Posterior cingulate gyrus (tissue), 11 donors: ENCODE data around the gene PYHIN1.

Experiments used
- DNase-seq, 10 donors: peaks; one replicate each; pipeline versions ENCODE4 v3.0.0 to v3.0.0-alpha.2; 2020 to 2021; ENCODE audit warnings: mixed read lengths in 3 of 10
- intact Hi-C: fragments of 100-400 bp; cut with DNase I; formaldehyde crosslinking; loops from one replicate; pipeline ENCODE4 v1.15.1; 2023

The PYHIN1 gene

GRCh38 chr1:158931055-158931737 is at the start of gene PYHIN1:
Gene PYHIN1 (plus strand): TSS chr1:158931552. CDS start chr1:158936911, 5,359 bp downstream.
- intact Hi-C loops: no loop called here
- DNase-seq: no peak

DNA sequence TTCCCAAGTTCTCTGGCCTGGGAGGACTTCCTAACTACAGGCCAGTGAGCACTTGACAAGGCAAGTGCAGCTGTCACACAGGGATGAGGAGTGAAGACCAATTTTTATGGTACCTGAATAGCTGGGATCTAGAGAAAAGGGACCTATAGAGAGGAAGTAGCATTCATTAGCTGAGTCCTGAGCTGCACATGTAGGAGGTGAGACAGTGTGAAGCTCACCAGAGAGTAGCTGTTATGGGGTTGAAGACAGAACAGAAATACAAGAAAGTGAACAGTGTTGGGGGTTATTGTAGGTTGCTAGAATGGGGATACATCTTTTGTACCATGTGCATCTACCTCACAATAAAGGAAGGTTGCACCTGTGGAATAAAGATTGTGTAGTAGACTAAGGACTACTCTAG is 37.7 kb upstream of the PYHIN1 start:
- DNase-seq: no peak
- intact Hi-C loops: no loop called here

GRCh38 chr1:158898722-158899121 is 32.6 kb upstream of the PYHIN1 start:
- DNase-seq: no peak
- intact Hi-C loops: no loop called here

GRCh38 chr1:158901623-158902022 is 29.7 kb upstream of the PYHIN1 start:
- DNase-seq: no peak
- intact Hi-C loops: no loop called here

DNA sequence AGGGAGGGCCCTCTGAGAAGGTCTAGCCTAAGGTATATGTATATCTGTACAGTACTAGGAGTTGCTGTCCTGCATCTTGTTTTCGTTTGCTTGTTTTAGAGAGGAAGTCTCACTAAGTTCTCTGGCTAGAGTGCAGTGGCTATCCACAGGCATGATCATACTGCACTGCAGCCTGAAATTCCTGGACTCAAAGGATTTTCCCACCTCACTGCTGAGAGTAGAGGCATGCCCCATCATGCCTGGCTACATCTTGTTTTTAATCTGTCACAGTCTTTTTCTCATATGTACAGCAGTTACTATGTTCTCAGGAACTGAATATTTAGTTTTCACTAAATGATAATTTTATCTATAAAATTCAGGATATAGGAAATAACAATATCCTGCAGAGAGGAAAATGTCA is 15.3 kb upstream of the PYHIN1 start:
- intact Hi-C loops: no loop called here
- DNase-seq: no peak

DNA sequence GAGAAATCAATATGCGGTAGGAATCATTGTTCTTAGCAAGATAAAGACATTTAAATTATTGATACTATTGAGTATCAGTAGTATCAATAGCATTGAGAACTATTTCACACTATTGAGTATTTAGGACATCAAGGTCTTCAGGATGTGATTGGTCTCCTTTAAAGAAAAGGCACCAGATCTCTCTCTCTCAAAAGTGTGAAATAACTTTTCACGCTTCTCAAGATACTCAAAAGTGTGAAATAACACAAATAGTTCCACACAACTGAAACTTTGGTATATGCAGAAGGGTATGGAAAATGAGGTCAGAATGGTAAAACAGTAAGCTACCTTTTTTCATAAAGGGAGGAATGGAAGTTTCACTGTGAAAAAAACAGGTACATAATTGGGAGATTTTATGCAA is 6.7 kb upstream of the PYHIN1 start:
- intact Hi-C loops: no loop called here
- DNase-seq: no peak

- no peak for DNase-seq
- intact Hi-C loops: no loop called here
Measured at GRCh38 chr1:158930504-158930903, 848 bp upstream of the PYHIN1 start.

- DNase-seq: no peak
- intact Hi-C loops: no loop called here
Measured at GRCh38 chr1:158932171-158932570, 819 bp downstream of the PYHIN1 start.

GRCh38 chr1:158933621-158934020 is 2.3 kb downstream of the PYHIN1 start:
- intact Hi-C loops: no loop called here
- DNase-seq: no peak

- no peak for DNase-seq
Measured at GRCh38 chr1:158939180-158939579, 7.8 kb downstream of the PYHIN1 start.

GRCh38 chr1:158941317-158941716 is 10.0 kb downstream of the PYHIN1 start:
- intact Hi-C loops: no loop called here

More at GRCh38 chr1:158939180-158939579, 7.8 kb downstream of the PYHIN1 start:
- intact Hi-C loops: no loop called here

DNA sequence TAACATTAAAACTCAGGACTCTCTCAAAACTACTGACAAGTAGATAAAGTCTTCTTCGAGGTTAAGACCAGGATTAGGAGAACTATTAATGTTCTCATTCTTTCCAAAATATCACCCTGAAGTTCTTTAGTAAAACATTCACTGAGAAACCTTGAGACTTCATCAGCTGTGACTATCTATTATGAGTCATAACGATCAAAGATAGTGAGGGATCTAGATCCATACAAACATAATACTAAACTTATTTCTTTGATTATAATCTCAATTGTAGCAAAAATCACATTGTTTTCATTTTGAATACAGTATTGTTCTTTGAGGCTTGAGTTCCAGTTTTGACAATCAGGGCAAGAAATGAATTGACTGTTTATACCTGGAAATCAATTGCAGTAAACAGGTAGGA is 11.1 kb downstream of the PYHIN1 start:
- no peak for DNase-seq
- intact Hi-C loops: no loop called here

More at GRCh38 chr1:158941317-158941716, 10.0 kb downstream of the PYHIN1 start:
- no peak for DNase-seq

DNA sequence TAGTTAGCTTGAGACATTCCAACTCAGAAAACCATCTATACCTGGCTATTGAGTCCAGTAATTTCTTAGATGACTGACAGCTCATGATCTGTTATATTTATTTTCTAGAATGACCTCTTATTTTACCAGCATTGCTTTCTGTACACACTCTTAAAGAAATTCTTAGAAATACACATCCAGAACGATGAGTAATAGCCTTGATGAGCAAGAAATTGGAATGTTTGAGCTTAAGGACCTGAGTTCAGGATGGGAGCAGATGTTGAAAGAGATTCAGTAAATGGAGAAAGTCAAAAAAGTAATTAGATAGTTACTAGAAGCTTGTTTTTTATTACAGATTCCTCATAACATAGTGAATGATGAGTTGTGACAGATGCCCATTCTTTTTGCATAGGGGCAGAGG is 11.7 kb downstream of the PYHIN1 start:
- intact Hi-C loops: no loop called here
- no peak for DNase-seq

DNA sequence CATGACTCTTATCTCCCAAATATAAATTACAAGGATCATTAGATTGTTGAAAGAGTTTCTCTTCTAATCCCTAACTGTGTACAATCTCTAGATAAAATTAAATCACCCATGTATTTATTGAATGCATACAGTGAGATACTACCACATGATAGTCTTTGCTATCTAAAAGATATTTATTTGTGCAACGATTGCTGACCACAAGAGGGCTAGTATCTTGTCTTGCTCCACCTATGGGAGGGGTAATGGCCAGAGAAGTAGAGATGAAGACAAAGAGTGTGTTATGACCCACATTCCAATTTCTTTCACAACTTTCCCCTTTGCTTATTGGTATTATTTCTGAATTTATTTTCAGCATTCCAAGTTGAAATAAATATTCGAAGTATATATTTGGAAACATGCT is 13.7 kb downstream of the PYHIN1 start:
- intact Hi-C loops: no loop called here
- DNase-seq: no peak

- intact Hi-C loops: no loop called here
- DNase-seq: no peak
Measured at GRCh38 chr1:158946785-158947184, 15.4 kb downstream of the PYHIN1 start.

- no peak for DNase-seq
- intact Hi-C loops: no loop called here
Measured at GRCh38 chr1:158951956-158952355, 20.6 kb downstream of the PYHIN1 start.

- DNase-seq: no peak
- intact Hi-C loops: no loop called here
Measured at GRCh38 chr1:158952416-158952815, 21.1 kb downstream of the PYHIN1 start.

DNA sequence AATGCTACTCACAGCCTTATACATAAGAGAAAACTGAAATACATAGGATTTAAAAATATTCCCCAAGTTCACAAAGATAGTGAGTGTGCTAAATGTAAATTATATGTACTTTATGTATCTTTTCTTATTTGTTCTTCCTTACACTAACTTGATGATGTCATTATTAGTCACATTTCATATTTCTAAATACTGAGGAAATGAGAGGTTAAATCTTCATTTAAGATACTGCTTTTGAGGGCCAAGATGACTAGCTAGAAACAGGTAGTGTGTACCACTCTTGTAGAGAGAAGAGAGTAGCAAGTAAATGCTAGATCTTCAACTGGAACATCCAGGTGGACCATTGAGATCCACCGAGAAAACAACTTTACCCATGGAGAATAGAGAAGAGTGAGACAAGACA is 29.8 kb downstream of the PYHIN1 start:
- intact Hi-C loops: no loop called here
- DNase-seq: no peak

GRCh38 chr1:158962983-158963382 is 31.6 kb downstream of the PYHIN1 start:
- intact Hi-C loops: no loop called here
- peak in 1 of 10 donors; percentile 27 for DNase-seq

DNA sequence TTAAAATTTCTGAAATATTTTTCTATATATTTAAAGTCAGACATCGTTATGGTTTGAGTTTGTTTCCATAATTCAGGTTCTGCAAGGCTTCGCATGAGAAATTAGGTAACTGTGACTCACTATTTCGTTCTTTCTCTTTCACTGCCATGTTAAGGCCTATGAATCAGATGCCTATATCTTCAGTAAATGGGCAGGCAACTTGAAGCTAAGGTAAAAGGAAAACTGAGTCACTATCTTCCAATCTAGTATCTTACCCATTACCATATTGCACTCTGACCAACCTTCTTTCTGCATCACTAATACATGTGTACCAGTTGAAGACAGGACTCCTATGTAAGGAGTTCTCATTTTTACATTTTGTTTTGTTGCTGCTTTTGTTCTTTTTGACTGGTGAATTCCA is 37.8 kb downstream of the PYHIN1 start:
- intact Hi-C loops: no loop called here
- no peak for DNase-seq

DNA sequence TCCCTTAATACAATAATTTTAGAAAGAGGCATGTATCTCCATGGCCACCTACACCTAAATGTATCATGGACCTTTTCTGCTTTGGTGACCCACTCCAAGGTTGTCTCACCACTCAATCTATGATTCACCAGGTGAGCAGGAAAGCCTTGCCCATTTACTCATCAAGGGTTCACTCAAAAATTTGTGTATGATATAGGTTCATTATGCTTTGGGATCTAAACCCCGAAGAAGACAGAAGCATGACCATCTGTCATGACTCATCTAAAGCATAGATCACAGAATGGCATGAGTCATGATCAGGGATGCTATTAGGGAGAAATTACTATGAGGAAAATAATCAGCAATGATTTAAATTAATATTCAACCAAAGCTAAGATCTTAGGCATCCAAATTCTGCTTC is 38.5 kb downstream of the PYHIN1 start:
- intact Hi-C loops: no loop called here
- DNase-seq: no peak

DNA sequence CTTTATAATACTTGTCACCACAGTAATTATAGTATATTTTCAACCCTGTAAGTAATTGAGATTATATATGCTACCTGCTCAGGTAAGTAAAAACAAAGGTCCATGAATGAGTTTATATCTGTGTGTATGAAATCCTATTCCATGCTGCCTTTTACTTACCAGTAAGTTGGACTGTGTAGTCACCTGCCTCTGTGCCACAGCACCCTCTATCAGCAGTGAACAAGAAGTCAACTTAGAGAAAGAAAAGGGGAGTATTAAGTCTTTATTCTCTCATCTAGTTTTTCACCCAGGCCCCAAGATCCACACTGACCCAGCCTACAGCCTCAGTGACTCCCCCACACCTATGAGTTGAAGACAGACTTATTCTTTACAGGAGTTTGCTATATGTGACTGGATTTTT is 41.5 kb downstream of the PYHIN1 start:
- no peak for DNase-seq
- intact Hi-C loops: no loop called here

- DNase-seq: no peak
- intact Hi-C loops: no loop called here
Measured at GRCh38 chr1:158976219-158976618, 44.9 kb downstream of the PYHIN1 start.
